SU-DHL-6 (cell line): ENCODE results near the gene MCCC2.
"Not testable (repeated sequence)": the region's sequence is repeated elsewhere in the genome, so short reads cannot be mapped to it uniquely, and the experiment has no call there.

Source experiments
- H2AFZ ChIP-seq: fragments of 200-600 bp; sonication (generic); 2 replicates; pipeline ENCODE4 v1.6.1; 2014; ENCODE audit warnings: low read depth, mild to moderate bottlenecking, moderate library complexity, mixed read lengths, antibody characterized with exemption, low read length; ENCODE audit not compliant: severe bottlenecking
- H3F3A ChIP-seq: fragments of 200-600 bp; shearing (Covaris generic); 2 replicates; pipeline ENCODE4 v1.6.0; 2016; ENCODE audit warnings: antibody characterized with exemption, mild to moderate bottlenecking; ENCODE audit not compliant: insufficient read depth
- H3K27ac ChIP-seq: fragments of 200-600 bp; sonication (generic); 2 replicates; pipeline ENCODE4 v1.5.1; 2016; ENCODE audit warnings: low read depth, mild to moderate bottlenecking, low read length, moderate library complexity, mixed read lengths
- H3K27me3 ChIP-seq: fragments of 200-600 bp; sonication (generic), shearing (Covaris generic); 2 replicates; pipeline ENCODE4 v1.6.0; 2014; ENCODE audit warnings: mild to moderate bottlenecking, low read length
- H3K36me3 ChIP-seq: fragments of 200-600 bp; sonication (generic); 2 replicates; pipeline ENCODE4 v1.6.1; 2014; ENCODE audit warnings: mild to moderate bottlenecking, low read length, mixed read lengths
- H3K4me2 ChIP-seq: fragments of 300-600, 200-600 bp; shearing (Covaris generic), sonication (generic); 2 replicates; pipeline ENCODE4 v1.6.0; 2014; ENCODE audit warnings: low read length, low read depth, mild to moderate bottlenecking; ENCODE audit not compliant: poor library complexity, severe bottlenecking
- H3K4me3 ChIP-seq: fragments of 200-600 bp; sonication (generic); 2 replicates; pipeline ENCODE4 v1.5.1; 2014; ENCODE audit warnings: antibody characterized with exemption, low read length, mild to moderate bottlenecking, mixed read lengths; ENCODE audit not compliant: insufficient read depth, poor library complexity, severe bottlenecking
- H3K79me2 ChIP-seq: fragments of 200-600 bp; sonication (generic); 2 replicates; pipeline ENCODE4 v1.6.1; 2014; ENCODE audit warnings: mild to moderate bottlenecking, low read length, moderate library complexity; ENCODE audit not compliant: insufficient read depth
- H3K9ac ChIP-seq: fragments of 200-600 bp; sonication (generic); 2 replicates; pipeline ENCODE4 v1.7.0; 2014; ENCODE audit warnings: mild to moderate bottlenecking, low read length
- H3K9me2 ChIP-seq: fragments of 200-600 bp; sonication (generic); replicated peaks from 2 replicates; pipeline ENCODE4 v1.6.1; 2014; ENCODE audit warnings: low read length; ENCODE audit not compliant: insufficient read depth
- H3K9me3 ChIP-seq: fragments of 200-600 bp; sonication (generic); 2 replicates; pipeline ENCODE4 v1.6.1; 2014; ENCODE audit warnings: low read length, mixed read lengths; ENCODE audit not compliant: insufficient read depth
- H4K20me1 ChIP-seq: fragments of 200-600 bp; sonication (generic); 2 replicates; pipeline ENCODE4 v1.6.1; 2014; ENCODE audit warnings: low read depth, mild to moderate bottlenecking, antibody characterized with exemption, low read length, moderate library complexity, mixed read lengths
- CTCF ChIP-seq: fragments of 200-600 bp; sonication (generic); IDR thresholded peaks from one replicate; pipeline ENCODE4 v1.5.1; 2017; ENCODE audit warnings: antibody characterized with exemption, mild to moderate bottlenecking, low read length, moderate library complexity; ENCODE audit not compliant: insufficient read depth, poor library complexity, severe bottlenecking
- EZH2phosphoT487 ChIP-seq: fragments of 200-600 bp; sonication (generic), shearing (Covaris generic); conservative IDR thresholded peaks from 2 replicates; pipeline ENCODE4 v1.6.1; 2018; ENCODE audit warnings: mild to moderate bottlenecking, antibody characterized with exemption, low read length, moderate library complexity, mixed read lengths

The MCCC2 gene

GRCh38 chr5:71640408-71640807 lies 53.3 kb downstream of the MCCC2 start:
- Histone ChIP-seq H3K9me3 (no peaks in the 10 kb centered on the region), H3K27me3 (no peaks in the 10 kb centered on the region), H3K9ac (no peak overlapping the region), H3K36me3 (peaks cover 10% of the 10 kb centered on the region; the same call in 1 of the 2 replicates), H3K79me2 (no peaks in the 10 kb centered on the region), H3K9me2 (no peaks in the 10 kb centered on the region), H2AFZ (no peak overlapping the region), H3K4me2 (no peak overlapping the region), H3K4me3 (no peak overlapping the region), H3K27ac (no peak overlapping the region), H4K20me1 (no peaks in the 10 kb centered on the region), H3F3A (no peaks in the 10 kb centered on the region)
- TF ChIP-seq CTCF: no peak
- no peak for TF ChIP-seq EZH2phosphoT487

GRCh38 chr5:71645030-71645429 lies 57.9 kb downstream of the MCCC2 start:
- TF ChIP-seq CTCF (no peak), EZH2phosphoT487 (no peak)

GRCh38 chr5:71650940-71651339 lies 63.8 kb downstream of the MCCC2 start:
- H2AFZ ChIP-seq: not testable (repeated sequence)

More at GRCh38 chr5:71645030-71645429, 57.9 kb downstream of the MCCC2 start:
- Histone ChIP-seq H3F3A (no peaks in the 10 kb centered on the region), H3K9ac (no peak overlapping the region), H3K4me2 (no peak overlapping the region), H3K27ac (no peak overlapping the region), H2AFZ (no peak overlapping the region), H3K27me3 (no peaks in the 10 kb centered on the region), H3K9me2 (no peaks in the 10 kb centered on the region), H3K79me2 (no peaks in the 10 kb centered on the region), H3K9me3 (no peaks in the 10 kb centered on the region), H3K36me3 (peaks cover 4% of the 10 kb centered on the region; the same call in 1 of the 2 replicates), H3K4me3 (no peak overlapping the region), H4K20me1 (no peaks in the 10 kb centered on the region)

GRCh38 chr5:71651579-71651978 lies 64.4 kb downstream of the MCCC2 start:
- H3K9ac ChIP-seq: no peak overlapping the region
- H2AFZ ChIP-seq: no peak overlapping the region
- no peaks in the 10 kb centered on the region for H3K27me3 ChIP-seq
- no peaks in the 10 kb centered on the region for H3F3A ChIP-seq
- H3K36me3 ChIP-seq: peaks cover 3% of the 10 kb centered on the region; the same call in 1 of the 2 replicates
- no peaks in the 10 kb centered on the region for H4K20me1 ChIP-seq
- H3K4me2 ChIP-seq: no peak overlapping the region
- H3K9me2 ChIP-seq: no peaks in the 10 kb centered on the region
- no peak overlapping the region for H3K4me3 ChIP-seq
- no peak for TF ChIP-seq CTCF
- H3K27ac ChIP-seq: no peak overlapping the region
- no peaks in the 10 kb centered on the region for H3K9me3 ChIP-seq
- H3K79me2 ChIP-seq: no peaks in the 10 kb centered on the region

More at GRCh38 chr5:71650940-71651339, 63.8 kb downstream of the MCCC2 start:
- H3K27ac ChIP-seq, H3K4me2 ChIP-seq, H3K9me2 ChIP-seq, H4K20me1 ChIP-seq, H3K27me3 ChIP-seq, H3K4me3 ChIP-seq, H3K36me3 ChIP-seq, H3F3A ChIP-seq, H3K9ac ChIP-seq, H3K79me2 ChIP-seq, H3K9me3 ChIP-seq: not testable (repeated sequence)
